Heart right ventricle (tissue), 16 donors: ENCODE results near the gene FFAR2. TPM values are rescaled to one million over a fixed set of nuclear protein-coding genes. Genes with fewer than 3 reads are reported as not detected.
A peak's percentile ranks its signal among the peaks of the same experiment; 100 is the strongest.

ENCODE experiments used
- ATAC-seq, 8 donors: fragments of 200-7000 bp; cut with Tn5 transposase; one replicate each; pipeline ENCODE4 v1.9.1; 2020; ENCODE audit warnings: mild to moderate bottlenecking in 8 of 8, moderate library complexity in 8 of 8, moderate number of reproducible peaks in 1 of 8
- DNase-seq, 2 donors: peaks; one replicate each; pipeline ENCODE4 v3.0.0-alpha.2; 2020
- H3K27ac ChIP-seq, 10 donors: fragments of 200-600 bp; sonication (generic) in 2 of 10; one replicate each; pipeline versions ENCODE4 v1.5.0 to v1.8.0; 2020 to 2022; ENCODE audit warnings: mild to moderate bottlenecking in 3 of 10
- H3K27me3 ChIP-seq, 7 donors: fragments of 200-600 bp; one replicate each; pipeline ENCODE4 v1.8.0; 2021 to 2022; ENCODE audit warnings: mild to moderate bottlenecking in 2 of 7
- H3K36me3 ChIP-seq, 9 donors: fragments of 200-600 bp; sonication (generic) in 1 of 9; one replicate each; pipeline versions ENCODE4 v1.5.0 to v1.8.0; 2020 to 2022; ENCODE audit warnings: mild to moderate bottlenecking in 2 of 9
- H3K4me1 ChIP-seq, 9 donors: fragments of 200-600 bp; sonication (generic) in 1 of 9; one replicate each; pipeline versions ENCODE4 v1.5.0 to v1.8.0; 2020 to 2022; ENCODE audit warnings: mild to moderate bottlenecking in 4 of 9
- H3K4me3 ChIP-seq, 10 donors: fragments of 200-600 bp; sonication (generic) in 2 of 10; one replicate each; pipeline versions ENCODE4 v1.5.0 to v1.8.0; 2020 to 2022; ENCODE audit warnings: mild to moderate bottlenecking in 7 of 10, moderate library complexity in 2 of 10
- H3K9me3 ChIP-seq, 11 donors: fragments of 200-600 bp in 10 of 11; sonication (generic) in 2 of 11; one replicate each; pipeline versions ENCODE4 v1.5.0 to v1.8.0; 2013 to 2022; ENCODE audit warnings: mild to moderate bottlenecking in 2 of 11, control low read depth in 1 of 11, moderate library complexity in 1 of 11
- CTCF ChIP-seq, 9 donors: fragments of 200-600 bp; sonication (generic) in 2 of 9; IDR thresholded peaks; one replicate each; pipeline versions ENCODE4 v1.5.0 to v1.8.0; 2021 to 2022; ENCODE audit warnings: antibody characterized with exemption in 9 of 9, mild to moderate bottlenecking in 5 of 9, moderate library complexity in 1 of 9
- WGBS, 2 donors: extraction: QIAGEN DNeasy Blood & Tissue Kit; methylation state at CpG; one replicate each; pipeline ENCODE4 v1.1.7; 2013; ENCODE audit warnings: inconsistent platforms in 1 of 2; 5-methylcytosine and 5-hydroxymethylcytosine counted together
- intact Hi-C, 10 donors: fragments of 100-400 bp; cut with DNase I; formaldehyde crosslinking; loops; one replicate each; pipeline versions ENCODE4 v1.11.1 to v1.14.2; 2022
- polyA plus RNA-seq, 2 donors: library from polyadenylated mRNA; stranded (reverse); fragments of 200-250 nt; gene quantifications; one replicate each; pipeline ENCODE4 v1.2.3, GENCODE V29; 2013
- total RNA-seq, 10 donors: library from RNA; stranded (reverse); fragmentation: NEBNext Ultra II Directional in 3 of 10; extraction: Animal tissue kit (Norgen Biotek cat#: 25700) in 3 of 10; gene quantifications; one replicate each; pipeline versions ENCODE4 v1.2.1 to v1.2.4, GENCODE V29; 2021 to 2023
- donor health status: Arrhythmogenic right ventricular cardiomyopathy.
- donor health status: ischemic (EF 13 %, LVEDD 7.1; RV severe dilation, severe dysfunction).
- donor health status: healthy with polysubstance abuse.
- donor health status: DM: no; HTN: yes; CAD: no.
- donor health status: DM: no; HTN: no; CAD: no.
- donor health status: ischemic (EF 25% LVEDD 6.9; RV normal size, moderate dysfunction).
- donor health status: ischemic (EF 25% LVEDD 5.7; RV mildly dilated, moderate dysfunction).
- donor health status: healthy.
- donor health status: DM: yes; HTN: yes; CAD: no.
- donor health status: Ischemic cardiomyopathy.
- donor health status: ischemic (EF 35%, LVEDD 5.7; RV mildly dilated, moderate dysfunction).
- donor health status: nonischemic (EF 11% LVEDD 7.7; RV severe dilation, severe dysfunction).
- donor health status: DM: yes; HTN: yes; CAD: no.
- donor health status: PGD.
- donor health status: ischemic (EF 29% LVEDD 5.4; RV normal size, mild dysfunction).
- donor health status: nonischemic (EF 23%, LVEDD 6.1; RV moderate dilation, normal function).

FFAR2 gene
- total and polyA plus RNA-seq, 12 donors = 0.10 to 1.4 (median 0.47) TPM; not detected in 1

- peaks cover 3 to 81% (median 36%) of the 10 kb centered on the region in 9 donors for H3K4me1 ChIP-seq
- H3K27ac ChIP-seq = peak overlapping the region in 1 of 10 donors; percentile 79
- intact Hi-C loops = no loop called here
- peaks cover 0 to 26% (median 0%) of the 10 kb centered on the region in 11 donors for H3K9me3 ChIP-seq
- H3K27me3 ChIP-seq = no peaks in the 10 kb centered on the region
- no peaks in the 10 kb centered on the region for H3K36me3 ChIP-seq
- TF ChIP-seq CTCF (IDR thresholded peaks at IDR 0.05) = no peak
- WGBS, 2 donors = 95 to 96% methylated on average over 9 of the region's 9 CpGs
- H3K4me3 ChIP-seq = no peak overlapping the region
- ATAC-seq = no peak
- DNase-seq = no peak
Observed at GRCh38 chr19:35432911-35433310, 15.1 kb upstream of the FFAR2 start.

GRCh38 chr19:35433448-35433847 is 14.6 kb upstream of the FFAR2 start:
- 93 to 95% methylated on average over 7 of the region's 7 CpGs for WGBS, 2 donors
- intact Hi-C loops = no loop called here

GRCh38 chr19:35435896-35436295 is 12.2 kb upstream of the FFAR2 start:
- no peak for ATAC-seq
- H3K27ac ChIP-seq = peak overlapping the region in 5 of 10 donors; percentile 2 to 79 (median 40)

More at GRCh38 chr19:35433448-35433847, 14.6 kb upstream of the FFAR2 start:
- peaks cover 3 to 87% (median 37%) of the 10 kb centered on the region in 9 donors for H3K4me1 ChIP-seq
- H3K36me3 ChIP-seq = no peaks in the 10 kb centered on the region
- no peaks in the 10 kb centered on the region for H3K27me3 ChIP-seq
- no peak for DNase-seq
- no peak for ATAC-seq
- peaks cover 0 to 26% (median 0%) of the 10 kb centered on the region in 11 donors for H3K9me3 ChIP-seq
- no peak for TF ChIP-seq CTCF (IDR thresholded peaks at IDR 0.05)
- no peak overlapping the region for H3K4me3 ChIP-seq
- H3K27ac ChIP-seq = peak overlapping the region in 1 of 10 donors; percentile 79

More at GRCh38 chr19:35435896-35436295, 12.2 kb upstream of the FFAR2 start:
- peaks cover 3 to 76% (median 37%) of the 10 kb centered on the region in 9 donors for H3K4me1 ChIP-seq
- 80% methylated on average over 3 of the region's 3 CpGs for WGBS, 2 donors
- no peaks in the 10 kb centered on the region for H3K36me3 ChIP-seq
- H3K4me3 ChIP-seq = no peak overlapping the region
- intact Hi-C loops = no loop called here
- no peak for TF ChIP-seq CTCF (IDR thresholded peaks at IDR 0.05)
- DNase-seq = no peak
- no peaks in the 10 kb centered on the region for H3K27me3 ChIP-seq
- peaks cover 0 to 19% (median 0%) of the 10 kb centered on the region in 11 donors for H3K9me3 ChIP-seq
